Right lobe of liver (tissue), 6 donors: ENCODE results near the gene SERPINB13. TPM values are rescaled to one million over a fixed set of nuclear protein-coding genes. Genes with fewer than 3 reads are reported as not detected.

ENCODE experiments used
- ATAC-seq, 4 donors: fragments of 200-7000 bp; cut with Tn5 transposase; one replicate each; pipeline ENCODE4 v1.9.1; 2020; ENCODE audit warnings: mild to moderate bottlenecking in 4 of 4, moderate library complexity in 4 of 4
- DNase-seq, 3 donors: peaks; one replicate each; pipeline ENCODE4 v3.0.0-alpha.2; 2020
- H3K27ac ChIP-seq, 3 donors: fragments of 200-600 bp; one replicate each; pipeline ENCODE4 v1.8.0; 2022
- H3K27me3 ChIP-seq, 2 donors: fragments of 200-600 bp; one replicate each; pipeline ENCODE4 v1.8.0; 2022
- H3K36me3 ChIP-seq, 4 donors: fragments of 200-600 bp; sonication (generic) in 1 of 4; one replicate each; pipeline versions ENCODE4 v1.5.1 to v1.8.0; 2017 to 2022; ENCODE audit warnings: control low read depth in 1 of 4
- H3K4me1 ChIP-seq, 4 donors: fragments of 200-600 bp; sonication (generic) in 1 of 4; one replicate each; pipeline versions ENCODE4 v1.5.1 to v1.8.0; 2017 to 2022; ENCODE audit warnings: control low read depth in 1 of 4
- H3K4me3 ChIP-seq, 3 donors: fragments of 200-600 bp; one replicate each; pipeline ENCODE4 v1.8.0; 2022
- H3K9me3 ChIP-seq, 4 donors: fragments of 200-600 bp; sonication (generic) in 1 of 4; one replicate each; pipeline versions ENCODE4 v1.5.1 to v1.8.0; 2017 to 2022; ENCODE audit warnings: control low read depth in 1 of 4
- POLR2A ChIP-seq: fragments of 450-650 bp; IDR thresholded peaks from one replicate; pipeline ENCODE4 v1.6.1; 2017; ENCODE audit warnings: antibody characterized with exemption, mild to moderate bottlenecking
- WGBS: methylation state at CpG from one replicate; pipeline ENCODE4 v1.1.6; 2018; ENCODE audit warnings: low coverage, low lambda C conversion rate; ENCODE audit not compliant: insufficient coverage; ENCODE audit errors: missing lambda C conversion rate; 5-methylcytosine and 5-hydroxymethylcytosine counted together
- intact Hi-C, 2 donors: fragments of 100-400 bp; cut with DNase I; formaldehyde crosslinking; loops; one replicate each; pipeline versions ENCODE4 v1.11.2 to v1.14.1; 2022
- long read RNA-seq: library from polyadenylated mRNA; unstranded; transcript quantifications from one replicate; pipeline ENCODE4 v2.0.0, GENCODE V29; 2019
- total RNA-seq, 6 experiments: library from RNA; depleted of rRNA in 2 of 6; stranded (reverse); fragments of >200 nt in 2 of 6; fragmentation: NEBNext Ultra II Directional in 3 of 6; extraction: Animal tissue kit (Norgen Biotek cat#: 25700) in 3 of 6; gene quantifications; one replicate each; pipeline versions ENCODE4 v1.1.0 to v1.2.4, GENCODE V29; 2016 to 2023
- TF ChIP-seq, protein P1 (sequence below), 4 donors: fragments of 200-600 bp in 3 of 4; fragments of 450-650 bp in 1 of 4; IDR thresholded peaks; one replicate each; pipeline versions ENCODE4 v1.5.1 to v1.8.0; 2016 to 2022; ENCODE audit warnings: antibody characterized with exemption in 4 of 4, mild to moderate bottlenecking in 2 of 4
- donor health status: DM: no; HTN: yes; CAD: no.
- donor health status: DM: no; HTN: no; CAD: no.
- donor health status: DM: no; HTN: no; CAD: no.
- donor health status: DM: no; HTN: yes; CAD: no.
- donor health status: DM: no; HTN: yes; CAD: no.

The SERPINB13 gene, protein sequence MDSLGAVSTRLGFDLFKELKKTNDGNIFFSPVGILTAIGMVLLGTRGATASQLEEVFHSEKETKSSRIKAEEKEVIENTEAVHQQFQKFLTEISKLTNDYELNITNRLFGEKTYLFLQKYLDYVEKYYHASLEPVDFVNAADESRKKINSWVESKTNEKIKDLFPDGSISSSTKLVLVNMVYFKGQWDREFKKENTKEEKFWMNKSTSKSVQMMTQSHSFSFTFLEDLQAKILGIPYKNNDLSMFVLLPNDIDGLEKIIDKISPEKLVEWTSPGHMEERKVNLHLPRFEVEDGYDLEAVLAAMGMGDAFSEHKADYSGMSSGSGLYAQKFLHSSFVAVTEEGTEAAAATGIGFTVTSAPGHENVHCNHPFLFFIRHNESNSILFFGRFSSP
- total RNA-seq, result not detected
- long read RNA-seq, result 0 reads

DNA sequence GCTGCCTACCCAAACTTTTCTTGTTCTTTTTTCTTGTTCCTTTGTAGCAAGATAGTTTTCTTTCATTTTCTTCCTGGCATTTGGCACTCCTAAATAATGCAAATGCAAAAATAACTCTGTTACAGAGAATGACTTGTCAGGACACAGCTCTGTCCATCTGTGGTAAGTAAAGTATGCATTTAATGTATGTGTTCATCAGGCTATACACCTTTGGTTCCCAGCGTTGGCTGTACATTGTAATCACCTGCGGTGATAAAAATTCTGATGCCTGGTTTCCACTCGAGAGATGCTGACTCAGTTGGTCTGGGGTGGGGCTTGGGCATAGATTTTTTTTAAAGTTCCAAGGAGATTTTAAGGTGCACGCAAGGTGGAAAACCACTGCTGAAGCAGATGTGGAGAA is at the start of gene SERPINB13:
Gene SERPINB13 (plus strand): TSS at position 378 of the 400 bp plus-strand sequence. CDS start 1,325 bp downstream, outside the sequence.
- H3K36me3 ChIP-seq, result no peaks in the 10 kb centered on the region
- DNase-seq, result no peak
- no peak for TF ChIP-seq POLR2A
- TF ChIP-seq, protein P1, sequence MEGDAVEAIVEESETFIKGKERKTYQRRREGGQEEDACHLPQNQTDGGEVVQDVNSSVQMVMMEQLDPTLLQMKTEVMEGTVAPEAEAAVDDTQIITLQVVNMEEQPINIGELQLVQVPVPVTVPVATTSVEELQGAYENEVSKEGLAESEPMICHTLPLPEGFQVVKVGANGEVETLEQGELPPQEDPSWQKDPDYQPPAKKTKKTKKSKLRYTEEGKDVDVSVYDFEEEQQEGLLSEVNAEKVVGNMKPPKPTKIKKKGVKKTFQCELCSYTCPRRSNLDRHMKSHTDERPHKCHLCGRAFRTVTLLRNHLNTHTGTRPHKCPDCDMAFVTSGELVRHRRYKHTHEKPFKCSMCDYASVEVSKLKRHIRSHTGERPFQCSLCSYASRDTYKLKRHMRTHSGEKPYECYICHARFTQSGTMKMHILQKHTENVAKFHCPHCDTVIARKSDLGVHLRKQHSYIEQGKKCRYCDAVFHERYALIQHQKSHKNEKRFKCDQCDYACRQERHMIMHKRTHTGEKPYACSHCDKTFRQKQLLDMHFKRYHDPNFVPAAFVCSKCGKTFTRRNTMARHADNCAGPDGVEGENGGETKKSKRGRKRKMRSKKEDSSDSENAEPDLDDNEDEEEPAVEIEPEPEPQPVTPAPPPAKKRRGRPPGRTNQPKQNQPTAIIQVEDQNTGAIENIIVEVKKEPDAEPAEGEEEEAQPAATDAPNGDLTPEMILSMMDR (IDR thresholded peaks at IDR 0.05), result no peak
- H3K9me3 ChIP-seq, result no peaks in the 10 kb centered on the region
- H3K27ac ChIP-seq, result no peak within 1 kb of the TSS
- intact Hi-C loops, result no loop called here
- ATAC-seq, result no peak
- WGBS, result 77% methylated on average over 4 of the region's 4 CpGs
- H3K4me1 ChIP-seq, result no peaks in the 10 kb centered on the region
- H3K4me3 ChIP-seq, result no peak within 1 kb of the TSS
- H3K27me3 ChIP-seq, result no peaks in the 10 kb centered on the region

DNA sequence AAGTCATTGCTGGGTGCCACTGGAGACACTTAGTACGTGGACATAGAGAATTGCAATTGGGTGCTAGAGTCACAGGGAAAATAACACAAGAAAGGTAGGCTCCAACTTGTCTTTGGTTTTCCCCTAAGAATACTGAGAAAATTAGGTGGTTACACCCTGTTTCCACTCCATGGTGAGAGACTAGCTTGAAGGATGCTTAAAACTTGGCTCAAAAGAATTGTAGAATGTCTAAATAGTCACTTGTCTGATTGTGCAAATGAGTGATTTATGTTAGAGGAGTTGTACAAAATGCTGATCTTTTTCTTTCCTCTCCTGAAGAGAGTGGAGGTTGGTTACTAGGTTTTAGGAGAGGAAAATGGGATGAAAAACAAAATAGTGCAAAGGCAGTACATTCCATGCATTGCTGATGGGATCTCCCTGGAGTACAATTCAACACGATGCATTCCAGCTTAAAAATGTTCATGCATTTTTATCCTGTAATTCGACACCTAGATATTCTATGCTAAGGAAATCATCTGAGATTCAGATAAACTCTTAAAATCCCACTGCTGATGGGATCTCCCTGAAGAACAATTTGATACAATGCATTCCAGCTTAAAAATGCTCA is 47.1 kb upstream of the SERPINB13 start:
- ATAC-seq (no peak), DNase-seq (no peak)
- Histone ChIP-seq H3K9me3 (no peaks in the 10 kb centered on the region), H3K27me3 (no peaks in the 10 kb centered on the region), H3K4me1 (no peaks in the 10 kb centered on the region), H3K27ac (no peak overlapping the region), H3K36me3 (no peaks in the 10 kb centered on the region), H3K4me3 (no peak overlapping the region)
- WGBS, result 36% methylated on average over 3 of the region's 3 CpGs
- TF ChIP-seq POLR2A, result no peak
- TF ChIP-seq, protein P1 (IDR thresholded peaks at IDR 0.05), result no peak
- intact Hi-C loops, result no loop called here

DNA sequence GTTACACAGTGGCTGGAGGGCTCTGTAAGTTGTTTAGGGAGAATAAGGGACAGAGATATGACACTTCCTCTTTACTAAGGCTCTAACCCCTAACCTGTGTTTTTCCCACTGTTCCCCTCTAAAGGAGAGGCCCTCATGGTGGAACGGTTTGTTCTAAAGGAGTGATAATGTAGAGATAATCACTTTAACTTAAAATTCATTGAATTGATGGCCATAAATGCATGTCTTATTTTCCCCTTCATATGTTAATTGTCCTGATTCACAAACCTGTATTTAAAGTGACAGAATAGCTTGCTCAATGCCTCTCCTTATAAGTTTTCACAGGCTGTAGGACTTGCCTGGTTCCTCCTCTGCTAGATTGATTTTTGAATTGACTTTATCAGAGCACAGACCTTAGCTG is 45.1 kb upstream of the SERPINB13 start, which contains the start of gene SERPINB12:
Gene SERPINB12 (plus strand): TSS at position 301 of the 400 bp plus-strand sequence. CDS start 13,791 bp downstream, outside the sequence.
- H3K27ac ChIP-seq, result no peak within 1 kb of the TSS
- H3K4me1 ChIP-seq, result no peaks in the 10 kb centered on the region
- no peaks in the 10 kb centered on the region for H3K9me3 ChIP-seq
- WGBS, result 70% methylated on average over 1 of the region's 1 CpG
- no peak for TF ChIP-seq POLR2A
- TF ChIP-seq, protein P1 (IDR thresholded peaks at IDR 0.05), result no peak
- no peaks in the 10 kb centered on the region for H3K27me3 ChIP-seq
- no peak for ATAC-seq
- DNase-seq, result no peak
- H3K4me3 ChIP-seq, result no peak within 1 kb of the TSS
- intact Hi-C loops, result no loop called here
- no peaks in the 10 kb centered on the region for H3K36me3 ChIP-seq

DNA sequence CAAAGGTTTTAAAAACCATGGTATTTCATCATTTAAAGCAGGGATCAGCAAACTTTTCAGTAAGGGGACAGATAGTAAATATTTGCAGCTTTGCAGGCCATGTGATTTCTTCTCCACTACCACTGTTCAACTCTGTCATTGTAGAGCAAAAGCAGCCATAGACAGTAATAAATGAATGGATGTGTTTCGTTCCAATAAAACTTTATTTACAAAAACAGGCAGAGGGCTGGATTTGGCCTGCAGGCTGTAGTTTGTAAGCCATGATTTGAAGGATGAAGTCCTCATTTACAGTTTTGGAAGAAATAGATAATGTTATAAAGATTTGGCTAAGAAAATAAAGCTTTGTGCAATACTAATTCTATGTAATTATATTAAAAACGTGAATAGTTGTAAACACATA is 43.1 kb upstream of the SERPINB13 start:
- Histone ChIP-seq H3K27me3 (no peaks in the 10 kb centered on the region), H3K4me1 (no peaks in the 10 kb centered on the region), H3K27ac (no peak overlapping the region), H3K4me3 (no peak overlapping the region), H3K36me3 (no peaks in the 10 kb centered on the region), H3K9me3 (no peaks in the 10 kb centered on the region)
- no peak for DNase-seq
- ATAC-seq, result no peak
- TF ChIP-seq, protein P1 (IDR thresholded peaks at IDR 0.05), result no peak
- no peak for TF ChIP-seq POLR2A
- WGBS, result 83% methylated on average over 2 of the region's 2 CpGs
- intact Hi-C loops, result no loop called here
